K562 (cell line): Measurements from ENCODE around the gene ARAP1. TPM values are rescaled to one million over a fixed set of nuclear protein-coding genes. Genes with fewer than 3 reads are reported as not detected.

Experiments
- ATF2 ChIP-seq: sonication (generic); formaldehyde crosslinking; IDR thresholded peaks from 2 replicates; pipeline ENCODE4 v1.8.1; 2022; ENCODE audit warnings: missing genetic modification reagents
- CBFA2T2 ChIP-seq: fragments of 450-650 bp; conservative IDR thresholded peaks from 2 replicates; pipeline ENCODE4 v1.6.1; 2017; ENCODE audit warnings: mild to moderate bottlenecking
- CBFA2T3 ChIP-seq: fragments of 450-650 bp; IDR thresholded peaks from 2 replicates; pipeline ENCODE4 v1.6.1; 2017
- EGR1 ChIP-seq: fragments of 450-650 bp; conservative IDR thresholded peaks from 2 replicates; pipeline ENCODE4 v1.6.1; 2017; ENCODE audit warnings: mild to moderate bottlenecking
- ELF1 ChIP-seq: fragments of 200-800 bp; sonication (Bioruptor generic); IDR thresholded peaks from 2 replicates; pipeline ENCODE4 v1.6.1; 2016; ENCODE audit warnings: missing genetic modification characterization, missing compliant biosample characterization
- EZH2 ChIP-seq: IDR thresholded peaks from 2 replicates; pipeline ENCODE4 v1.6.1; 2012; ENCODE audit warnings: low read depth, mild to moderate bottlenecking, inconsistent platforms, low read length, borderline replicate concordance
- HDAC1 ChIP-seq, 2 experiments: fragments of 450-650 bp; IDR thresholded peaks; 2 replicates each; pipeline ENCODE4 v1.6.1; 2016 to 2017; ENCODE audit warnings: inconsistent platforms in 1 of 2, mild to moderate bottlenecking in 1 of 2, moderate library complexity in 1 of 2
- HNRNPL ChIP-seq: fragments of 200-400 bp; formaldehyde crosslinking; IDR thresholded peaks from 2 replicates; pipeline ENCODE4 v1.6.1; 2017; ENCODE audit warnings: low read depth, mild to moderate bottlenecking, low read length
- ILF3 ChIP-seq: fragments of 450-650 bp; IDR thresholded peaks from 2 replicates; pipeline ENCODE4 v1.6.1; 2018; ENCODE audit warnings: antibody characterized with exemption, mild to moderate bottlenecking, moderate library complexity, borderline replicate concordance
- KDM1A ChIP-seq, 2 experiments: fragments of 450-650 bp; IDR thresholded peaks; 2 replicates each; pipeline ENCODE4 v1.6.1; 2016; ENCODE audit warnings: mild to moderate bottlenecking in 2 of 2
- MAFK ChIP-seq: IDR thresholded peaks from 2 replicates; pipeline ENCODE4 v1.6.1; 2011; ENCODE audit warnings: low read length, improper control_type of control experiment
- MIER1 ChIP-seq: fragments of 450-650 bp; IDR thresholded peaks from 2 replicates; pipeline ENCODE4 v1.6.1; 2016; ENCODE audit warnings: antibody characterized with exemption, mild to moderate bottlenecking, low read depth
- NBN ChIP-seq: fragments of 450-650 bp; IDR thresholded peaks from 2 replicates; pipeline ENCODE4 v1.6.1; 2016; ENCODE audit warnings: low read depth, mild to moderate bottlenecking
- NELFE ChIP-seq: IDR thresholded peaks from 2 replicates; pipeline ENCODE4 v1.6.1; 2011; ENCODE audit warnings: mild to moderate bottlenecking; ENCODE audit not compliant: insufficient read depth, insufficient read length
- SNIP1 ChIP-seq: fragments of 450-650 bp; IDR thresholded peaks from 2 replicates; pipeline ENCODE4 v1.7.1; 2017; ENCODE audit warnings: low read depth, mild to moderate bottlenecking
- SRSF3 ChIP-seq: fragments of 200-400 bp; formaldehyde crosslinking; IDR thresholded peaks from 2 replicates; pipeline ENCODE4 v1.6.1; 2016; ENCODE audit warnings: mild to moderate bottlenecking, low read length, moderate library complexity; ENCODE audit not compliant: insufficient read depth
- TCF3 ChIP-seq: sonication (generic); formaldehyde crosslinking; IDR thresholded peaks from 2 replicates; pipeline ENCODE4 v1.4.0; 2020; ENCODE audit warnings: mild to moderate bottlenecking, missing genetic modification reagents
- XRCC4 ChIP-seq: IDR thresholded peaks from one replicate; pipeline ENCODE4 v1.6.1; 2011; ENCODE audit not compliant: insufficient read depth, insufficient read length; ENCODE audit errors: extremely low read depth
- ZNF174 ChIP-seq: fragments of 250-450 bp; sonication (Bioruptor Pico); IDR thresholded peaks from 2 replicates; pipeline ENCODE4 v1.4.0; 2020; ENCODE audit warnings: mild to moderate bottlenecking
- ZNF274 ChIP-seq: IDR thresholded peaks from 2 replicates; pipeline ENCODE4 v1.6.1; 2011; ENCODE audit warnings: low read depth, mild to moderate bottlenecking, low read length, moderate library complexity, borderline replicate concordance
- polyA plus RNA-seq, 8 experiments: library from polyadenylated mRNA; depleted of rRNA in 4 of 8; stranded (reverse) in 5 of 8; unstranded in 3 of 8; fragments of >200 nt; fragmentation: Nextera tagmentation in 2 of 8; fragmentation: Illumina TruSeq in 1 of 8; extraction: Ambion mirVana in 2 of 8; extraction: Trizol in 1 of 8; gene quantifications; 2 replicates each; pipeline versions ENCODE4 v1.2.1 to v1.2.3, GENCODE V29; 2011 to 2014; ENCODE audit warnings: inconsistent platforms in 1 of 8, missing spikeins in 1 of 8
- total RNA-seq, 7 experiments: library from RNA; depleted of rRNA in 6 of 7; stranded (reverse); fragments of >200 nt in 6 of 7; fragmentation: Illumina TruSeq in 2 of 7; extraction: Trizol in 2 of 7; gene quantifications; 2 replicates each; pipeline versions ENCODE4 v1.2.1 to v1.2.3, GENCODE V29; 2011 to 2021; ENCODE audit warnings: low replicate concordance in 1 of 7
- TF ChIP-seq, protein P1 (sequence below): sonication (generic); formaldehyde crosslinking; IDR thresholded peaks from 2 replicates; pipeline ENCODE4 v1.8.0; 2022; ENCODE audit warnings: mild to moderate bottlenecking, missing genetic modification reagents
- TF ChIP-seq, protein P2 (sequence below): fragments of 200-800 bp; sonication (Bioruptor generic); IDR thresholded peaks from 2 replicates; pipeline ENCODE4 v1.6.1; 2017; ENCODE audit warnings: missing genetic modification characterization, missing compliant biosample characterization
- TF ChIP-seq, protein P3 (sequence below): sonication (generic); formaldehyde crosslinking; IDR thresholded peaks from 2 replicates; pipeline ENCODE4 v1.8.0; 2022; ENCODE audit warnings: mild to moderate bottlenecking, missing genetic modification reagents, borderline replicate concordance

Gene ARAP1
- total and polyA plus RNA-seq, 9 of the 15 experiments (the other 6 are each of a cell fraction or from before 2014, with no cell fraction given), result 0.23 to 67.0 (median 24.6) TPM

DNA sequence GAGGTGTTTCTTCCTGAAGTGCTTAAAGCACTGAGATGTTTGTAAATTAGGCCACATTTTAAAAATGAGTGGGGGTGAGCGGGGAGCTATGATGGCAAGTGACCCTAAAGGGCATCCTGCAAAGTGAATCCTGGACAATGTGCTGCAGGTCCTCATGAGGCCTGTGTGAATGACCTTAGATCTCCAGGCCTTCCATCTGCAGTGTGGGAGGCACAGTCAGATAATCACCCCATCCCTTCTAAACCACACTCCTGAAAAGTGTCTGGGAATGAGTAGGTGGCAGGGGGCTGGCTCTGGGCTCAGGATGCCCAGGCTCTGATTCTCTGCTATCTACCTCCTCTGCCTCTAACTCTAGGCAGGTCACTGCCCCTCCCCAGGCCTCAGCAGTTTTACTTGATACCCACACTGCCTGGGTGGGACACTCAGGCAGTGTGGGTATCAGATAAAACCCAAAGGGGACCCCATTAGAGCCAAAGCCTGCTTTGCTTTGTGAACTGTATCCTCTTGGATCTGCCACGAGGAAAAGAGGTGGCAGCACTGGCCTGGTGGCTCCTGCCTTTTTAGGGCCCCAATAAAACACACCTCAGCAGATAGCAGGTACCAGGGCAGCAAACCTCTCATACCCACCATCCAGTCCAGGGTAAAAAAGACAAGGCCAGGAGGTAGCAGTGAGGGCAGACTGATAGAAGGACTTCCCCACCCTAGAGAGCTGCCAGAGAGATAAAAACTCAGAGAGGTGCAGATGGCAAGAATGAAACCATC lies 31.1 kb upstream of the ARAP1 start (continued):
- TF ChIP-seq, protein P1, sequence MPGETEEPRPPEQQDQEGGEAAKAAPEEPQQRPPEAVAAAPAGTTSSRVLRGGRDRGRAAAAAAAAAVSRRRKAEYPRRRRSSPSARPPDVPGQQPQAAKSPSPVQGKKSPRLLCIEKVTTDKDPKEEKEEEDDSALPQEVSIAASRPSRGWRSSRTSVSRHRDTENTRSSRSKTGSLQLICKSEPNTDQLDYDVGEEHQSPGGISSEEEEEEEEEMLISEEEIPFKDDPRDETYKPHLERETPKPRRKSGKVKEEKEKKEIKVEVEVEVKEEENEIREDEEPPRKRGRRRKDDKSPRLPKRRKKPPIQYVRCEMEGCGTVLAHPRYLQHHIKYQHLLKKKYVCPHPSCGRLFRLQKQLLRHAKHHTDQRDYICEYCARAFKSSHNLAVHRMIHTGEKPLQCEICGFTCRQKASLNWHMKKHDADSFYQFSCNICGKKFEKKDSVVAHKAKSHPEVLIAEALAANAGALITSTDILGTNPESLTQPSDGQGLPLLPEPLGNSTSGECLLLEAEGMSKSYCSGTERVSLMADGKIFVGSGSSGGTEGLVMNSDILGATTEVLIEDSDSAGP (CRISPR knock-in tag), result no peak
- no peak for TF ChIP-seq NBN
- TF ChIP-seq, protein P2, sequence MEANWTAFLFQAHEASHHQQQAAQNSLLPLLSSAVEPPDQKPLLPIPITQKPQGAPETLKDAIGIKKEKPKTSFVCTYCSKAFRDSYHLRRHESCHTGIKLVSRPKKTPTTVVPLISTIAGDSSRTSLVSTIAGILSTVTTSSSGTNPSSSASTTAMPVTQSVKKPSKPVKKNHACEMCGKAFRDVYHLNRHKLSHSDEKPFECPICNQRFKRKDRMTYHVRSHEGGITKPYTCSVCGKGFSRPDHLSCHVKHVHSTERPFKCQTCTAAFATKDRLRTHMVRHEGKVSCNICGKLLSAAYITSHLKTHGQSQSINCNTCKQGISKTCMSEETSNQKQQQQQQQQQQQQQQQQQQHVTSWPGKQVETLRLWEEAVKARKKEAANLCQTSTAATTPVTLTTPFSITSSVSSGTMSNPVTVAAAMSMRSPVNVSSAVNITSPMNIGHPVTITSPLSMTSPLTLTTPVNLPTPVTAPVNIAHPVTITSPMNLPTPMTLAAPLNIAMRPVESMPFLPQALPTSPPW, result no peak
- no peak for TF ChIP-seq EZH2
- peak in 1 of 2 experiments; percentile 37; a peak in 3 of 4 replicates for TF ChIP-seq KDM1A (IDR thresholded peaks at IDR 0.05)
- no peak for TF ChIP-seq ELF1
- no peak for TF ChIP-seq SRSF3
- TF ChIP-seq EGR1, result peak; percentile 71
- TF ChIP-seq ZNF274, result no peak
- no peak for TF ChIP-seq XRCC4
- no peak for TF ChIP-seq ZNF174 (CRISPR knock-in tag)
- TF ChIP-seq, protein P3, sequence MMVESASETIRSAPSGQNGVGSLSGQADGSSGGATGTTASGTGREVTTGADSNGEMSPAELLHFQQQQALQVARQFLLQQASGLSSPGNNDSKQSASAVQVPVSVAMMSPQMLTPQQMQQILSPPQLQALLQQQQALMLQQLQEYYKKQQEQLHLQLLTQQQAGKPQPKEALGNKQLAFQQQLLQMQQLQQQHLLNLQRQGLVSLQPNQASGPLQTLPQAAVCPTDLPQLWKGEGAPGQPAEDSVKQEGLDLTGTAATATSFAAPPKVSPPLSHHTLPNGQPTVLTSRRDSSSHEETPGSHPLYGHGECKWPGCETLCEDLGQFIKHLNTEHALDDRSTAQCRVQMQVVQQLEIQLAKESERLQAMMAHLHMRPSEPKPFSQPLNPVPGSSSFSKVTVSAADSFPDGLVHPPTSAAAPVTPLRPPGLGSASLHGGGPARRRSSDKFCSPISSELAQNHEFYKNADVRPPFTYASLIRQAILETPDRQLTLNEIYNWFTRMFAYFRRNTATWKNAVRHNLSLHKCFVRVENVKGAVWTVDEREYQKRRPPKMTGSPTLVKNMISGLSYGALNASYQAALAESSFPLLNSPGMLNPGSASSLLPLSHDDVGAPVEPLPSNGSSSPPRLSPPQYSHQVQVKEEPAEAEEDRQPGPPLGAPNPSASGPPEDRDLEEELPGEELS (CRISPR knock-in tag), result no peak
- TF ChIP-seq CBFA2T3, result peak; percentile 78
- TF ChIP-seq HDAC1 (IDR thresholded peaks at IDR 0.05), result peak in 1 of 2 experiments; percentile 13; a peak in 1 of 4 replicates
- TF ChIP-seq TCF3, result peak; percentile 63
- no peak for TF ChIP-seq HNRNPL
- no peak for TF ChIP-seq MIER1
- TF ChIP-seq SNIP1, result no peak
- no peak for TF ChIP-seq MAFK
- TF ChIP-seq CBFA2T2, result peak; percentile 64
- TF ChIP-seq NELFE, result no peak
- no peak for TF ChIP-seq ATF2
- no peak for TF ChIP-seq ILF3
